Right atrium auricular region (tissue), 2 donors: ENCODE results near the gene GPC3. TPM values are rescaled to one million over a fixed set of nuclear protein-coding genes. Genes with fewer than 3 reads are reported as not detected.

Experiments
- DNase-seq: peaks from one replicate; pipeline ENCODE4 v3.0.0-alpha.2; 2019; ENCODE audit warnings: low spot score
- H3K27ac ChIP-seq, 2 donors: fragments of 200-600 bp; sonication (generic); 1 replicate in 1 of 2; 2 replicates in 1 of 2; pipeline ENCODE4 v1.5.1; 2016 to 2019
- H3K27me3 ChIP-seq, 2 donors: fragments of 200-600 bp; sonication (generic); one replicate each; pipeline versions ENCODE4 v1.5.1 to v1.6.0; 2017 to 2019
- H3K36me3 ChIP-seq: fragments of 200-600 bp; sonication (generic); one replicate; pipeline ENCODE4 v1.5.1; 2016
- H3K4me1 ChIP-seq, 2 donors: fragments of 200-600 bp; sonication (generic); one replicate each; pipeline versions ENCODE4 v1.5.1 to v1.6.0; 2017 to 2019
- H3K4me3 ChIP-seq, 2 donors: fragments of 200-600 bp; sonication (generic); 1 replicate in 1 of 2; 2 replicates in 1 of 2; pipeline ENCODE4 v1.5.1; 2017 to 2019; ENCODE audit warnings: mild to moderate bottlenecking in 1 of 2, moderate library complexity in 1 of 2
- H3K9me3 ChIP-seq, 2 donors: fragments of 200-600 bp; sonication (generic); one replicate each; pipeline ENCODE4 v1.5.1; 2019
- CTCF ChIP-seq, 2 donors: fragments of 200-600 bp; sonication (generic); IDR thresholded peaks; one replicate each; pipeline ENCODE4 v1.5.1; 2019; ENCODE audit warnings: antibody characterized with exemption in 2 of 2
- total RNA-seq, 2 donors: library from RNA; depleted of rRNA; stranded (reverse); fragments of >200 nt; gene quantifications; one replicate each; pipeline ENCODE4 v1.1.0, GENCODE V29; 2016

GPC3 gene
- total RNA-seq, 2 donors from 2014 or later, result 3.5 to 18.6 TPM

- no peak overlapping the region for H3K27ac ChIP-seq
- H3K4me3 ChIP-seq, result no peak overlapping the region
- no peak for TF ChIP-seq CTCF (IDR thresholded peaks at IDR 0.05)
- no peak for DNase-seq
- H3K36me3 ChIP-seq, result no peaks in the 10 kb centered on the region
- H3K4me1 ChIP-seq, result no peaks in the 10 kb centered on the region
- no peaks in the 10 kb centered on the region for H3K27me3 ChIP-seq
- no peaks in the 10 kb centered on the region for H3K9me3 ChIP-seq
These were observed 319.1 kb downstream of the GPC3 start for GRCh38 chrX:133666256-133666655.

GRCh38 chrX:133661962-133662839 is 323.2 kb downstream of the GPC3 start:
- no peak for TF ChIP-seq CTCF (IDR thresholded peaks at IDR 0.05)
- no peaks in the 10 kb centered on the region for H3K9me3 ChIP-seq
- H3K27ac ChIP-seq, result no peak overlapping the region
- no peaks in the 10 kb centered on the region for H3K27me3 ChIP-seq
- H3K4me1 ChIP-seq, result no peaks in the 10 kb centered on the region
- no peak for DNase-seq
- H3K4me3 ChIP-seq, result no peak overlapping the region
- no peaks in the 10 kb centered on the region for H3K36me3 ChIP-seq

- no peak for DNase-seq
- H3K27me3 ChIP-seq, result no peaks in the 10 kb centered on the region
- no peak for TF ChIP-seq CTCF (IDR thresholded peaks at IDR 0.05)
- no peaks in the 10 kb centered on the region for H3K36me3 ChIP-seq
- H3K27ac ChIP-seq, result no peak overlapping the region
- H3K4me3 ChIP-seq, result no peak overlapping the region
- no peaks in the 10 kb centered on the region for H3K4me1 ChIP-seq
- no peaks in the 10 kb centered on the region for H3K9me3 ChIP-seq
These were observed 325.1 kb downstream of the GPC3 start for GRCh38 chrX:133660281-133660680.

GRCh38 chrX:133658293-133658911 is 327.0 kb downstream of the GPC3 start:
- no peak overlapping the region for H3K4me3 ChIP-seq
- no peak overlapping the region for H3K27ac ChIP-seq
- no peaks in the 10 kb centered on the region for H3K9me3 ChIP-seq
- H3K27me3 ChIP-seq, result peaks cover 0 to 4% of the 10 kb centered on the region in 2 donors
- TF ChIP-seq CTCF (IDR thresholded peaks at IDR 0.05), result no peak
- H3K4me1 ChIP-seq, result no peaks in the 10 kb centered on the region
- no peaks in the 10 kb centered on the region for H3K36me3 ChIP-seq
- no peak for DNase-seq

GRCh38 chrX:133655275-133656265 is 329.8 kb downstream of the GPC3 start:
- Histone ChIP-seq H3K27me3 (peaks cover 0 to 4% of the 10 kb centered on the region in 2 donors), H3K27ac (no peak overlapping the region), H3K9me3 (no peaks in the 10 kb centered on the region), H3K4me1 (no peaks in the 10 kb centered on the region), H3K36me3 (no peaks in the 10 kb centered on the region), H3K4me3 (no peak overlapping the region)
- no peak for DNase-seq
- no peak for TF ChIP-seq CTCF (IDR thresholded peaks at IDR 0.05)
